ENCODE measurements around the gene HS6ST2. TPM values are rescaled to one million over a fixed set of nuclear protein-coding genes. Genes with fewer than 3 reads are reported as not detected.

Gene HS6ST2
- total and polyA plus RNA-seq, 4 donors, result under 0.01 to 1.4 (median 0.01) TPM; not detected in 1

- WGBS, result 92% methylated on average over 7 of the region's 7 CpGs
- Histone ChIP-seq H3K27me3 (ENCODE audit: control insufficient read depth in 4 of 4, insufficient read depth in 4 of 4, low read length in 3 of 4) (peaks cover 0 to 2% (median 0%) of the 10 kb centered on the region in 4 donors), H3K4me1 (ENCODE audit: control insufficient read depth in 4 of 4, insufficient read depth in 4 of 4, low read length in 3 of 4) (no peaks in the 10 kb centered on the region), H3K36me3 (ENCODE audit: control insufficient read depth in 4 of 4, insufficient read depth in 3 of 4, low read depth in 1 of 4, low read length in 3 of 4) (no peaks in the 10 kb centered on the region), H3K9me3 (ENCODE audit: control insufficient read depth in 4 of 4, low read length in 3 of 4) (no peaks in the 10 kb centered on the region), H3K4me3 (ENCODE audit: low read depth in 1 of 3, low read length in 3 of 3) (no peak overlapping the region), H3K27ac (ENCODE audit: low read depth in 1 of 2, low read length in 2 of 2) (no peak overlapping the region), H3K9ac (ENCODE audit: low read depth in 1 of 2, low read length in 2 of 2) (no peak overlapping the region)
- DNase-seq (ENCODE audit: low spot score), result no peak
- TF ChIP-seq, protein P1, sequence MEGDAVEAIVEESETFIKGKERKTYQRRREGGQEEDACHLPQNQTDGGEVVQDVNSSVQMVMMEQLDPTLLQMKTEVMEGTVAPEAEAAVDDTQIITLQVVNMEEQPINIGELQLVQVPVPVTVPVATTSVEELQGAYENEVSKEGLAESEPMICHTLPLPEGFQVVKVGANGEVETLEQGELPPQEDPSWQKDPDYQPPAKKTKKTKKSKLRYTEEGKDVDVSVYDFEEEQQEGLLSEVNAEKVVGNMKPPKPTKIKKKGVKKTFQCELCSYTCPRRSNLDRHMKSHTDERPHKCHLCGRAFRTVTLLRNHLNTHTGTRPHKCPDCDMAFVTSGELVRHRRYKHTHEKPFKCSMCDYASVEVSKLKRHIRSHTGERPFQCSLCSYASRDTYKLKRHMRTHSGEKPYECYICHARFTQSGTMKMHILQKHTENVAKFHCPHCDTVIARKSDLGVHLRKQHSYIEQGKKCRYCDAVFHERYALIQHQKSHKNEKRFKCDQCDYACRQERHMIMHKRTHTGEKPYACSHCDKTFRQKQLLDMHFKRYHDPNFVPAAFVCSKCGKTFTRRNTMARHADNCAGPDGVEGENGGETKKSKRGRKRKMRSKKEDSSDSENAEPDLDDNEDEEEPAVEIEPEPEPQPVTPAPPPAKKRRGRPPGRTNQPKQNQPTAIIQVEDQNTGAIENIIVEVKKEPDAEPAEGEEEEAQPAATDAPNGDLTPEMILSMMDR (IDR thresholded peaks at IDR 0.05; ENCODE audit: low read depth, low read length, missing input control), result no peak
- TF ChIP-seq JUND (IDR thresholded peaks at IDR 0.05) (no peak), RAD21 (IDR thresholded peaks at IDR 0.05) (no peak), EGR1 (IDR thresholded peaks at IDR 0.05; ENCODE audit: low read depth in 2 of 2) (no peak), FOXA2 (IDR thresholded peaks at IDR 0.05) (no peak), HNF4A (conservative IDR thresholded peaks at IDR 0.05) (no peak), FOXA1 (IDR thresholded peaks at IDR 0.05) (no peak), YY1 (IDR thresholded peaks at IDR 0.05) (no peak), SP1 (IDR thresholded peaks at IDR 0.05) (no peak), REST (IDR thresholded peaks at IDR 0.05) (no peak), NR2F2 (IDR thresholded peaks at IDR 0.05) (no peak), ZBTB33 (IDR thresholded peaks at IDR 0.05) (no peak)
Observed at GRCh38 chrX:132769609-132770008, 188.8 kb downstream of the HS6ST2 start.

GRCh38 chrX:132766452-132766851 lies 192.0 kb downstream of the HS6ST2 start:
- H3K9me3 ChIP-seq (ENCODE audit: control insufficient read depth in 4 of 4, low read length in 3 of 4), result no peaks in the 10 kb centered on the region
- H3K4me3 ChIP-seq (ENCODE audit: low read depth in 1 of 3, low read length in 3 of 3), result no peak overlapping the region
- DNase-seq (ENCODE audit: low spot score), result no peak
- no peak overlapping the region for H3K9ac ChIP-seq (ENCODE audit: low read depth in 1 of 2, low read length in 2 of 2)
- TF ChIP-seq FOXA2 (IDR thresholded peaks at IDR 0.05), result no peak
- WGBS, result 85% methylated on average over 1 of the region's 1 CpG
- H3K4me1 ChIP-seq (ENCODE audit: control insufficient read depth in 4 of 4, insufficient read depth in 4 of 4, low read length in 3 of 4), result no peaks in the 10 kb centered on the region
- H3K36me3 ChIP-seq (ENCODE audit: control insufficient read depth in 4 of 4, insufficient read depth in 3 of 4, low read depth in 1 of 4, low read length in 3 of 4), result no peaks in the 10 kb centered on the region
- peaks cover 0 to 3% (median 0%) of the 10 kb centered on the region in 4 donors for H3K27me3 ChIP-seq (ENCODE audit: control insufficient read depth in 4 of 4, insufficient read depth in 4 of 4, low read length in 3 of 4)
- H3K27ac ChIP-seq (ENCODE audit: low read depth in 1 of 2, low read length in 2 of 2), result no peak overlapping the region
